ENCODE data around the gene C12orf56. TPM values are rescaled to one million over a fixed set of nuclear protein-coding genes. Genes with fewer than 3 reads are reported as not detected.

The C12orf56 gene
- total RNA-seq, 1 donor from 2014 or later: 0.84 TPM

DNA sequence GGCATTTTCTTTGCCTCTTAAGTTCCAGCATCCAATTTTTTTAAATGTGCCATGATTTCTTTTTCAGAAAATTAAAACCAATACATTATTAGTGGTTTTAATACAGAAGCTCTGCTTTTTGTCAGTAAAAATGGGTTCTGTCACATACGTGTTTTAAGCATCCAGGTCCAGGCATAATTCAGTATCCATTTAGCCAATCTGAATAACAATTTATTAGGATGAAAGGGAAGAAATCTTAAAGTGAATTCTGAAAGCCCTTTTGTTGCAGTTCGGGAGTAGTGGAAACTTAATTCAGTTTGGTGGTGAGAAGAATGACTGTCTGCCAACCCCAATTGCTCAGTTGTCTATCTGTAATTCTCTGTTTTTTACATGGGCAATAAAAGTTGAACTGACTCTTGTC lies 20.9 kb upstream of the C12orf56 start:
- Histone ChIP-seq H3K4me3 (ENCODE audit: low read depth, low read length) (no peak overlapping the region), H3K27me3 (ENCODE audit: control insufficient read depth, insufficient read depth, low read length) (no peaks in the 10 kb centered on the region), H3K36me3 (ENCODE audit: control insufficient read depth, insufficient read depth, low read length) (peaks cover 4% of the 10 kb centered on the region)
- no peak for TF ChIP-seq CTCF (IDR thresholded peaks at IDR 0.05; ENCODE audit: insufficient read depth, low read length, poor library complexity, severe bottlenecking)
- no peak for DNase-seq (ENCODE audit: low read depth)

- TF ChIP-seq CTCF (IDR thresholded peaks at IDR 0.05; ENCODE audit: insufficient read depth, low read length, poor library complexity, severe bottlenecking): no peak
- no peak overlapping the region for H3K4me3 ChIP-seq (ENCODE audit: low read depth, low read length)
- no peak for DNase-seq (ENCODE audit: low read depth)
- H3K36me3 ChIP-seq (ENCODE audit: control insufficient read depth, insufficient read depth, low read length): peaks cover 1% of the 10 kb centered on the region
- no peaks in the 10 kb centered on the region for H3K27me3 ChIP-seq (ENCODE audit: control insufficient read depth, insufficient read depth, low read length)
Observed at GRCh38 chr12:64407342-64408223, 17.0 kb upstream of the C12orf56 start.

GRCh38 chr12:64404470-64405256 lies 14.1 kb upstream of the C12orf56 start:
- H3K4me3 ChIP-seq (ENCODE audit: low read depth, low read length): peak overlapping the region; percentile 66
- no peak for DNase-seq (ENCODE audit: low read depth)
- no peak for TF ChIP-seq CTCF (IDR thresholded peaks at IDR 0.05; ENCODE audit: insufficient read depth, low read length, poor library complexity, severe bottlenecking)

DNA sequence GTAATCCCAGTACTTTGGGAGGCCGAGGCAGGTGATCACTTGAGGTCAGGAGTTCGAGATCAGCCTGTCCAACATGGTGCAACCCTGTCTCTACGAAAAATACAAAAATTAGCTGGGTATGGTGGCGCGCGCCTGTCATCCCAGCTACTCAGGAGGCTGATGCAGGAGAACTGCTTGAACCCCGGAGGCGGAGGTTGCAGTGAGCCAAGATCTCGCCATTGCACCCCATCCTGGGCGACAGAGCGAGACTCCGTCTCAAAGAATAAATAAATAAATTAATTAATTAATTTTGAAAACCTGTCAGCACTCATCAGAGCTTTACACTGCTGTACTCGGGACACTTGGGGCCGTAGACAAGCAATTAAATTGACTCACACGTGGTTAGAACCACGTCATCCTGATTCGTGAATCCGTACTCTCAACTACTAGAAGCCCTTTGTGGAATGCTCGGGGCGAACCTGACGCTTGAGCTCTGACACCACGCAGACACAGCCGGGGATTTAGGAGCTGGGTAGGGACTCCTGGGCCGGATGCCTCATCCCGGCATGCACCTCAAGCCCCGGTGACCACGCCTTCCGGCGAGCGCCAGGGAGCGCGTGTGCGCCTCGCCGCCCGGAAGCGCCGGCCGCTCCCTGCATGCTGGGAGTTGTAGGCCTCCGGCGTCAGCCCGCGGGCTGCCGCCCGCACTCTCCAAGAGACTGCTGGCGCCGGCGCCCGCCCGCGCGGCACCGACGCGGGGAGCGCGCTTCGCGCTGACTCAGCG lies 13.3 kb upstream of the C12orf56 start, which contains the start of gene XPOT:
Gene XPOT (plus strand): TSS at position 686 of the 763 bp plus-strand sequence. CDS start 5,644 bp downstream, outside the sequence.
- TF ChIP-seq CTCF (IDR thresholded peaks at IDR 0.05; ENCODE audit: insufficient read depth, low read length, poor library complexity, severe bottlenecking): no peak
- Histone ChIP-seq H3K36me3 (ENCODE audit: control insufficient read depth, insufficient read depth, low read length) (no peaks in the 10 kb centered on the region), H3K4me3 (ENCODE audit: low read depth, low read length) (peak within 1 kb of the TSS; percentile 66), H3K27me3 (ENCODE audit: control insufficient read depth, insufficient read depth, low read length) (no peaks in the 10 kb centered on the region)
- DNase-seq (ENCODE audit: low read depth): peak; percentile 90

More at GRCh38 chr12:64404470-64405256, 14.1 kb upstream of the C12orf56 start:
- no peaks in the 10 kb centered on the region for H3K36me3 ChIP-seq (ENCODE audit: control insufficient read depth, insufficient read depth, low read length)
- H3K27me3 ChIP-seq (ENCODE audit: control insufficient read depth, insufficient read depth, low read length): no peaks in the 10 kb centered on the region

- TF ChIP-seq CTCF (IDR thresholded peaks at IDR 0.05; ENCODE audit: insufficient read depth, low read length, poor library complexity, severe bottlenecking): no peak
- Histone ChIP-seq H3K36me3 (ENCODE audit: control insufficient read depth, insufficient read depth, low read length) (no peaks in the 10 kb centered on the region), H3K27me3 (ENCODE audit: control insufficient read depth, insufficient read depth, low read length) (no peaks in the 10 kb centered on the region), H3K4me3 (ENCODE audit: low read depth, low read length) (no peak overlapping the region)
- DNase-seq (ENCODE audit: low read depth): no peak
Observed at GRCh38 chr12:64402181-64402580, 11.6 kb upstream of the C12orf56 start.
